ENCODE data around the gene FBXW9. TPM values are rescaled to one million over a fixed set of nuclear protein-coding genes. Genes with fewer than 3 reads are reported as not detected.
A peak's percentile ranks its signal among the peaks of the same experiment; 100 is the strongest.

Gene FBXW9
- total RNA-seq, 1 experiment from 2014 or later: 14.0 TPM

DNA sequence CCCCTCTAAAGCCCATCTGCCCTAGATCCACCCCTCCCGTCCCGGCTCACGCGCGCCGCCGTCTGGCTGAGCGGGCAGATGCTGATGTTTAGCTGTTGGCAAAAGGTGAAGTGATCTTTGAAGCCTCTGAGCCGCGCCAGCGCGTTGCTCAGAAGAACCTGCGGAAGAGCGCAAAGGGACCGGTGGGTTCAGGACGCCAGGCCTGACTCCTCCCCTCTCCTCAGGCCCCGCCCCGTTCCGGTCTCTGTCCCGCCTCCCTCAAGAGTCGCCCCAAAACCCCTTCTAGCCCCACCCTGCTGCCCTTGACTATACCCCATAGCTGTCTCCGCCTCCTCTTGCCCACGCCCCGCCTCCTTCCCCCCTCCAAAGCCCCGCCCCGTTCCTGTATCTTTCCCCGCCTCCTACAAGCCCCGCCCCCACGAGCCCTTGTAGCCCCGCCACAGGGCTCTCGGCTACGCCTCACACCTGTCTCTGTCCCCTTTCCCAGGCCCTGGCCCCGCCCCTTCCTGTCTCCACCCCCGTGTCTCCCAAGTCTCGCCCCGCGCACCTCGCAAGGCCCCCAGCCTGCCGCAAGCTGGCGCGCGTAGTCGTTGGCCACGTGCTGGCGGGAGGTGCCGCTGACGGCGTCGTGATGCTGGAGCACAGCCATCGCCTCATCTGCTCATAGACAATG lies 39.4 kb downstream of the FBXW9 start:
- Histone ChIP-seq H3K27me3 (ENCODE audit: insufficient read depth, low read length) (no peaks in the 10 kb centered on the region), H3K4me3 (replicated peaks in 1 of 2; ENCODE audit: low read depth in 1 of 2, low read length in 2 of 2) (no peak overlapping the region), H3K9ac (ENCODE audit: low read length) (no peak overlapping the region), H4K20me1 (ENCODE audit: insufficient read depth) (no peaks in the 10 kb centered on the region), H3K9me3 (ENCODE audit: control insufficient read depth in 1 of 2, insufficient read depth in 1 of 2, low read depth in 1 of 2, low read length in 2 of 2) (no peaks in the 10 kb centered on the region), H3K4me2 (ENCODE audit: low read length) (no peak overlapping the region), H3K9me2 (ENCODE audit: insufficient read depth) (no peaks in the 10 kb centered on the region), H3K79me2 (ENCODE audit: insufficient read depth, low read length) (no peaks in the 10 kb centered on the region), H2AFZ (ENCODE audit: low read depth, low read length, poor library complexity, severe bottlenecking) (no peak overlapping the region), H3K36me3 (ENCODE audit: control insufficient read depth in 1 of 2, insufficient read depth in 2 of 2, low read length in 2 of 2) (peaks cover 0 to 10% of the 10 kb centered on the region in 2 experiments; a peak in 2 of 4 replicates), H3K4me1 (ENCODE audit: control insufficient read depth in 1 of 2, insufficient read depth in 2 of 2, low read length in 2 of 2) (no peaks in the 10 kb centered on the region), H3K27ac (ENCODE audit: low read depth, low read length) (no peak overlapping the region)
- no TSS peak for BruUV-seq (replicated peaks)
- ChIA-PET CTCF (no interaction called here), POLR2A (no interaction called here), RAD21 (ENCODE audit: low non-redundant PET in 1 of 2, low total read pairs in 2 of 2, uncharacterized antibody in 2 of 2, unreplicated experiment in 2 of 2) (interaction anchor here in 1 of 2 experiments (0.7 kb wide), 1 partner anchor 15 kb away, joined by 7 read pairs; no protein-coding TSS in a partner anchor)
- intact Hi-C loops (cut with micrococcal nuclease): no loop called here
- peak; percentile 80 for ATAC-seq
- DNase-seq (ENCODE audit: low read depth, low spot score): no peak
- TF ChIP-seq TCF7L2 (IDR thresholded peaks at IDR 0.05; ENCODE audit: borderline replicate concordance, extremely low read depth, insufficient read depth, insufficient read length): no peak
- TF ChIP-seq, protein P1, sequence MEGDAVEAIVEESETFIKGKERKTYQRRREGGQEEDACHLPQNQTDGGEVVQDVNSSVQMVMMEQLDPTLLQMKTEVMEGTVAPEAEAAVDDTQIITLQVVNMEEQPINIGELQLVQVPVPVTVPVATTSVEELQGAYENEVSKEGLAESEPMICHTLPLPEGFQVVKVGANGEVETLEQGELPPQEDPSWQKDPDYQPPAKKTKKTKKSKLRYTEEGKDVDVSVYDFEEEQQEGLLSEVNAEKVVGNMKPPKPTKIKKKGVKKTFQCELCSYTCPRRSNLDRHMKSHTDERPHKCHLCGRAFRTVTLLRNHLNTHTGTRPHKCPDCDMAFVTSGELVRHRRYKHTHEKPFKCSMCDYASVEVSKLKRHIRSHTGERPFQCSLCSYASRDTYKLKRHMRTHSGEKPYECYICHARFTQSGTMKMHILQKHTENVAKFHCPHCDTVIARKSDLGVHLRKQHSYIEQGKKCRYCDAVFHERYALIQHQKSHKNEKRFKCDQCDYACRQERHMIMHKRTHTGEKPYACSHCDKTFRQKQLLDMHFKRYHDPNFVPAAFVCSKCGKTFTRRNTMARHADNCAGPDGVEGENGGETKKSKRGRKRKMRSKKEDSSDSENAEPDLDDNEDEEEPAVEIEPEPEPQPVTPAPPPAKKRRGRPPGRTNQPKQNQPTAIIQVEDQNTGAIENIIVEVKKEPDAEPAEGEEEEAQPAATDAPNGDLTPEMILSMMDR (IDR thresholded peaks at IDR 0.05 in 2 of 3, conservative IDR thresholded peaks at IDR 0.05 in 1 of 3; ENCODE audit: borderline replicate concordance in 1 of 3, insufficient read depth in 1 of 3, low read depth in 2 of 3, low read length in 2 of 3): no peak
- TF ChIP-seq SRF (IDR thresholded peaks at IDR 0.05; ENCODE audit: low read depth): no peak
- TF ChIP-seq POLR2A (IDR thresholded peaks at IDR 0.05; ENCODE audit: borderline replicate concordance, extremely low read depth, insufficient read depth, insufficient read length): no peak
- TF ChIP-seq CEBPB (IDR thresholded peaks at IDR 0.05; ENCODE audit: low read depth): no peak
- no peak for TF ChIP-seq SP1 (IDR thresholded peaks at IDR 0.05; ENCODE audit: low read depth)
- no peak for TF ChIP-seq POLR2AphosphoS5 (IDR thresholded peaks at IDR 0.05; ENCODE audit: low read depth, low read length)
- no peak for TF ChIP-seq CBX3 (IDR thresholded peaks at IDR 0.05; ENCODE audit: low read depth)
- TF ChIP-seq EGR1 (IDR thresholded peaks at IDR 0.05; ENCODE audit: low read depth): no peak
- TF ChIP-seq, protein P2, sequence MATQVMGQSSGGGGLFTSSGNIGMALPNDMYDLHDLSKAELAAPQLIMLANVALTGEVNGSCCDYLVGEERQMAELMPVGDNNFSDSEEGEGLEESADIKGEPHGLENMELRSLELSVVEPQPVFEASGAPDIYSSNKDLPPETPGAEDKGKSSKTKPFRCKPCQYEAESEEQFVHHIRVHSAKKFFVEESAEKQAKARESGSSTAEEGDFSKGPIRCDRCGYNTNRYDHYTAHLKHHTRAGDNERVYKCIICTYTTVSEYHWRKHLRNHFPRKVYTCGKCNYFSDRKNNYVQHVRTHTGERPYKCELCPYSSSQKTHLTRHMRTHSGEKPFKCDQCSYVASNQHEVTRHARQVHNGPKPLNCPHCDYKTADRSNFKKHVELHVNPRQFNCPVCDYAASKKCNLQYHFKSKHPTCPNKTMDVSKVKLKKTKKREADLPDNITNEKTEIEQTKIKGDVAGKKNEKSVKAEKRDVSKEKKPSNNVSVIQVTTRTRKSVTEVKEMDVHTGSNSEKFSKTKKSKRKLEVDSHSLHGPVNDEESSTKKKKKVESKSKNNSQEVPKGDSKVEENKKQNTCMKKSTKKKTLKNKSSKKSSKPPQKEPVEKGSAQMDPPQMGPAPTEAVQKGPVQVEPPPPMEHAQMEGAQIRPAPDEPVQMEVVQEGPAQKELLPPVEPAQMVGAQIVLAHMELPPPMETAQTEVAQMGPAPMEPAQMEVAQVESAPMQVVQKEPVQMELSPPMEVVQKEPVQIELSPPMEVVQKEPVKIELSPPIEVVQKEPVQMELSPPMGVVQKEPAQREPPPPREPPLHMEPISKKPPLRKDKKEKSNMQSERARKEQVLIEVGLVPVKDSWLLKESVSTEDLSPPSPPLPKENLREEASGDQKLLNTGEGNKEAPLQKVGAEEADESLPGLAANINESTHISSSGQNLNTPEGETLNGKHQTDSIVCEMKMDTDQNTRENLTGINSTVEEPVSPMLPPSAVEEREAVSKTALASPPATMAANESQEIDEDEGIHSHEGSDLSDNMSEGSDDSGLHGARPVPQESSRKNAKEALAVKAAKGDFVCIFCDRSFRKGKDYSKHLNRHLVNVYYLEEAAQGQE (IDR thresholded peaks at IDR 0.05; ENCODE audit: low read depth): no peak
- TF ChIP-seq YY1 (IDR thresholded peaks at IDR 0.05; ENCODE audit: extremely low read depth, insufficient replicate concordance, low read depth, low read length): no peak
- TF ChIP-seq FOSL1 (IDR thresholded peaks at IDR 0.05; ENCODE audit: low read depth): no peak
- TF ChIP-seq, protein P3, sequence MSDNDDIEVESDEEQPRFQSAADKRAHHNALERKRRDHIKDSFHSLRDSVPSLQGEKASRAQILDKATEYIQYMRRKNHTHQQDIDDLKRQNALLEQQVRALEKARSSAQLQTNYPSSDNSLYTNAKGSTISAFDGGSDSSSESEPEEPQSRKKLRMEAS (IDR thresholded peaks at IDR 0.05): no peak
- no peak for TF ChIP-seq ZNF274 (IDR thresholded peaks at IDR 0.05; ENCODE audit: low read depth, low read length)
- TF ChIP-seq RAD21 (IDR thresholded peaks at IDR 0.05; ENCODE audit: low read depth): no peak
- TF ChIP-seq ZFX (IDR thresholded peaks at IDR 0.05): no peak
- no peak for TF ChIP-seq JUND (IDR thresholded peaks at IDR 0.05)
- TF ChIP-seq, protein P4, sequence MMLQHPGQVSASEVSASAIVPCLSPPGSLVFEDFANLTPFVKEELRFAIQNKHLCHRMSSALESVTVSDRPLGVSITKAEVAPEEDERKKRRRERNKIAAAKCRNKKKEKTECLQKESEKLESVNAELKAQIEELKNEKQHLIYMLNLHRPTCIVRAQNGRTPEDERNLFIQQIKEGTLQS (IDR thresholded peaks at IDR 0.05): no peak
